Activated T-helper 17 cell treated with anti-CD3 and anti-CD28 coated beads, Interleukin-2, amount 50 U/mL, for 72 hours (primary cell): Measurements from ENCODE around the gene SH3BP5L. TPM values are rescaled to one million over a fixed set of nuclear protein-coding genes. Genes with fewer than 3 reads are reported as not detected.
"Not testable (repeated sequence)": the region's sequence is repeated elsewhere in the genome, so short reads cannot be mapped to it uniquely, and the experiment has no call there.

Source experiments
- ATAC-seq: fragments of 150-1000 bp; cut with Tn5 transposase; replicated peaks from 2 replicates; pipeline ENCODE4 v1.10.0; 2021; ENCODE audit warnings: mild to moderate bottlenecking, moderate library complexity
- H3K27ac Mint-ChIP-seq: one replicate; pipeline ENCODE4 v1.8.0; 2022; ENCODE audit warnings: mixed read lengths
- H3K27me3 Mint-ChIP-seq: one replicate; pipeline ENCODE4 v1.8.0; 2022; ENCODE audit warnings: mixed read lengths
- H3K36me3 Mint-ChIP-seq: one replicate; pipeline ENCODE4 v1.8.0; 2022; ENCODE audit warnings: low read depth, mild to moderate bottlenecking, mixed read lengths
- H3K4me1 Mint-ChIP-seq: one replicate; pipeline ENCODE4 v1.8.0; 2022; ENCODE audit warnings: mixed read lengths
- H3K4me3 Mint-ChIP-seq: one replicate; pipeline ENCODE4 v1.8.0; 2022; ENCODE audit warnings: mild to moderate bottlenecking, mixed read lengths
- H3K9me3 Mint-ChIP-seq: one replicate; pipeline ENCODE4 v1.8.0; 2022; ENCODE audit warnings: mixed read lengths
- total RNA-seq, 2 donors: library from RNA; stranded (reverse); gene quantifications; one replicate each; pipeline ENCODE4 v1.2.3, GENCODE V29; 2022

Gene SH3BP5L
- total RNA-seq, 2 donors from 2014 or later, result 21.0 to 25.6 TPM

DNA sequence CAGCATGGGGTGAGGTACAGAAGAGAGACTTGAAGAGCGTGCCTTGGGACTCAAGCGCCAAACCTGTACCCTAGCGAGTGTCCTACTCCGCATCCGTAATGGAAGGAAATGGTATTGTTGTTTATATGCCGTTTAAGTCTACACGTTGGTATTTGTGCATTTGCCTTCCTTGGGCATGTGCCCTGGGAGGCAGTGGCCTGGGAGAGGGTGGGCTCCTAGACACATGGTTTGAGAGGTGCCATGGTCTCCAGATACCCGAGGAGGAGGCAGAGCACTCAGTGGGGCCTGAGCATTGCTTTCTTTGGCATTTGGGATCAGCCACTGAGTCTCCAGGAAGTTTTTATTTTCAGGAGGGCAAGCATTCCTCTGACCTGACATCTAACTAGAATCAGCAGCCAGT lies 18.8 kb upstream of the SH3BP5L start:
- no peak overlapping the region for H3K4me3 Mint-ChIP-seq
- peaks cover 56% of the 10 kb centered on the region for H3K36me3 Mint-ChIP-seq
- H3K4me1 Mint-ChIP-seq, result peaks cover 15% of the 10 kb centered on the region
- no peak for ATAC-seq
- no peaks in the 10 kb centered on the region for H3K9me3 Mint-ChIP-seq
- H3K27ac Mint-ChIP-seq, result no peak overlapping the region
- no peaks in the 10 kb centered on the region for H3K27me3 Mint-ChIP-seq

DNA sequence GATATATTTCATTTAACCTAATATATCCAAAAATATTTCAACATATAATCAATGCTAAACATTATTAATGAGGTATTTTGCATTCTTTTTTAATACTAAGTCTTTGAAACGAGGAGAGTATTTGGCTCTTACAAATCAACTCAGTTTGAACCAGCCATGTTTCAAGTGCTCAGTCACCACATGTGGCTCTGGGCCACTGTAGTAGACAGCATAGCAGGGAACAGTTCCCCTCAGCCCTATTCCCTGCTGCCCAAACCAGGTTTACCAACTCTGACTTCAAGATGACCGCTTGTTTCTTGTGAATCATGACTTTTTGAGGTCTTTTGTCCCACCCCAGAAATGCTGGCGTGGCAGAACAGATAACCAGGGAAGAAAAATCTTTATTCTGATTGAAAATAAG lies 18.0 kb upstream of the SH3BP5L start:
- Mint-ChIP-seq H3K27me3 (no peaks in the 10 kb centered on the region), H3K27ac (no peak overlapping the region), H3K9me3 (no peaks in the 10 kb centered on the region), H3K4me3 (no peak overlapping the region), H3K4me1 (peaks cover 11% of the 10 kb centered on the region), H3K36me3 (peaks cover 51% of the 10 kb centered on the region)
- ATAC-seq, result no peak

DNA sequence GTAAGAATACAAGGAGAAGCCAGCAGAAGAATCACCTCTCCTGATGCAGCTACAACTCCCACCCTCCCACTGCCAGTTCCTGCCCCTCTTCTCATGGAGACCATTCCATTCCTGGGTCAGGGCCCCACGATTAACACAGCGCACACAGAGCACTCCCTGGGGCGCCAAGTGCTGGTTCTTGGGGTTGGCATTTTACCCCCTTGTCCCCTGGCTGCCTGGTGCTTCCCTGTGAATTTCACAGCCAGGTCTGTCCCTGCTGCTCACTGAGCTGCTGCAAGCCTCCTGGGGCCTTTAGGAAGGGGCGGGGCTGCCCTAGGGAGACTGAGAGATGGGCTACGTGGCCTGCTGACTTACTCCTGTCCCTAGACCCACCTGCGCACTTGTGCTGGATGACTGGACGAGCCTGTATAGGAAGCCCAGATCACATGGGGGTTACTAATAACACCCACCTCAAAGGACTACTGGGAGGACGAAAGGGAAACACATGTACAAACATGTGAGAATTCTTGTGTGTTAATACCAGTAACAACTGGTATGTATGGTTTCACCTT lies 17.1 kb upstream of the SH3BP5L start:
- Mint-ChIP-seq H3K27ac (peak overlapping the region; percentile 26), H3K9me3 (no peaks in the 10 kb centered on the region), H3K4me3 (no peak overlapping the region), H3K27me3 (no peaks in the 10 kb centered on the region), H3K4me1 (peaks cover 11% of the 10 kb centered on the region), H3K36me3 (peaks cover 46% of the 10 kb centered on the region)
- no peak for ATAC-seq

DNA sequence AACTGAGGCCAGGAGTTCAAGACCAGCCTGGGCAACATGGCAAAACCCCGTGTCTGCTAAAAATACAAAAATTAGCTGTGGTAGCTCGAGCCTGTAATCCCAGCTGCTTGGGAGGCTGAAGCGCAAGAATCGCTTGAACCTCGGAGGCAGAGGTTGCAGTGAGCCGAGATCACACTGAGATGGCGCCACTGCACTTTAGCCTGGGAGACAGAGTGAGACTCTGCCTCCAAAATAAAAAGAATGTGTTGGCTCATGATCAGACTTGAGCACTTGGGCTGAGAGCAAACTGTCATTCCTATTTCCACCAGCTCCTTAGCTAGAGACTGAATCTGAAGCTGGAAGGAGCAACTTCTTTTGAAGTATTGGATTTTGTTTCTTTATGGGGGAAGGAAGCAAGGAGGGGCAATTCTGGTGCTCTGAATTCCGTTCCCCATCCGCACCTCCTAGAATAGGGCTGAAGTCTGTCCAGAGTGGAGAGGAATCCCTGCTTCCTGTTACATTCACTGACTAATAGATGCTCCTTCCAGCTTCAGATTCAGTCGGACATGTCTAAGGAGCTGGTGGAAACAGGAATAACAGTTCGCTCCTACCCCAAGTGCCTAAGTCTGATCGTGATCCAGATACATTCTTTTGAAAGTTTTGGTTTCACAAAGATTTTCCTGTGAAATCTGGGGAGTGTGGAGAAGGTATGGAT lies 16.1 kb upstream of the SH3BP5L start:
- Mint-ChIP-seq H3K9me3 (no peaks in the 10 kb centered on the region), H3K27ac (peak overlapping the region; percentile 26), H3K4me1 (peaks cover 11% of the 10 kb centered on the region), H3K4me3 (peak overlapping the region; percentile 32), H3K36me3 (peaks cover 42% of the 10 kb centered on the region), H3K27me3 (no peaks in the 10 kb centered on the region)
- ATAC-seq, result no peak

- Mint-ChIP-seq H3K4me1 (peaks cover 11% of the 10 kb centered on the region), H3K27ac (no peak overlapping the region), H3K27me3 (no peaks in the 10 kb centered on the region), H3K9me3 (no peaks in the 10 kb centered on the region), H3K4me3 (peak overlapping the region; percentile 32), H3K36me3 (peaks cover 33% of the 10 kb centered on the region)
- no peak for ATAC-seq
These were observed 15.2 kb upstream of the SH3BP5L start for GRCh38 chr1:248840946-248841345.

DNA sequence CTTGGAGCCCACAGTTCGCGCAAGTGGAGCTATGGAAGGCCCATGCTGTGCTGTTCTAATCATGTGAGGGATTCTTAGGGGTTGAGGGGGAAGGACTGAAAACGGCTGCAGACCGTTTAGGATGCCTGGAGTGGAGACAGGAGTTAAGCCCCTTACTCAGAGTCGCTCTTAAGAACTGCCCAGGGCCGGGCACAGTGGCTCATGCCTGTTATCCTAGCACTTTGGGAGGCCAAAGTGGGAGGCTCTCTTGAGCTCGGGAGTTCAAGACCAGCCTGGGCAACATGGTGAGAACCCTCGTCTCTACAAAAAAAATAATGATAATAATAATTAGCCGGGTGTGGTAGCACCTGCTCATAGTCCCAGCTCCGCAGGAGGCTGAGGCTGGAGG lies 13.4 kb upstream of the SH3BP5L start:
- Mint-ChIP-seq H3K27me3 (no peaks in the 10 kb centered on the region), H3K9me3 (no peaks in the 10 kb centered on the region), H3K4me1 (peaks cover 11% of the 10 kb centered on the region), H3K27ac (peak overlapping the region; percentile 90), H3K4me3 (no peak overlapping the region), H3K36me3 (peaks cover 15% of the 10 kb centered on the region)
- no peak for ATAC-seq

DNA sequence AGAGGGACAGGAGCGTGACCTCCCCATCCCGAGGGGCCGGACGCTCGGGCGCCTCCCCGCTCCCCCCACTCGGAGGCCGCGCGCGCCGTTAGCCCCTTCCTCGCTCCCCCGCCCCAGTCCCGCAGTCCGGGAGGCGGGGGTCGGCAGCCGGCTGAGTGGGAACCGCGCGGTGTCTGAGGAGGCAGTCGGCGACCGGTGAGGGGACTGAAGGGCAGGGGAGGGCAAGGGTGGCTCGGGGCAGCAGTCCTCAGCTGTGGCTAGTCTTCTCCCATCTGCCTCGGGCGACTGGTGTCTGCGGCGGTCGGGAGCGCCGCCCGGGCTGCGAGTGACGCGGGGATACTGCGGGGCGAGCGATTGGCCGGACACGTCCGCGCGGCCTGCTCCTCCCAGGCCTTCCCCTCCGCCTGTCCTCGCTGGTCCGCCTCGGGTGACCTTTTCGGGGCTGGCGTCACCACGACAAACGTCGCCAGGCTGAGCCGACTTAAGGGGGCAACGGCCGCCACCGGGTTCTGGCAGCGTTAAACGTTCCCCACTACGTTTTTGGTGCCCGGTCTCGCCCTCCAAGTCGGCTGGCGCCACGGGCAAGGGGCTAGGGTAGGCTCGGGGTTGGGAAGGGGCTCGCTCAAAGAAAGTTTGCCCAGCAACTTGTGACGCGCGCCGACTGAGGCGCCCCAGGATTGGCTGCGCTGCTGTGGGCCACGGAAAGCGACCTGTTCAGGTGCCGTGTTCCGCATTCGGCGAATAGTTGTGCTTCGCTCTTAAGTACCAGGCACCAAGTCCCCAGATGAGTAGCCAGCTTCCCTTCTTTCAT lies 12.8 kb upstream of the SH3BP5L start:
- Mint-ChIP-seq H3K27me3 (no peaks in the 10 kb centered on the region), H3K4me3 (no peak overlapping the region), H3K27ac (peak overlapping the region; percentile 90), H3K4me1 (peaks cover 11% of the 10 kb centered on the region), H3K36me3 (peaks cover 9% of the 10 kb centered on the region), H3K9me3 (no peaks in the 10 kb centered on the region)
- peak; percentile 75 for ATAC-seq

DNA sequence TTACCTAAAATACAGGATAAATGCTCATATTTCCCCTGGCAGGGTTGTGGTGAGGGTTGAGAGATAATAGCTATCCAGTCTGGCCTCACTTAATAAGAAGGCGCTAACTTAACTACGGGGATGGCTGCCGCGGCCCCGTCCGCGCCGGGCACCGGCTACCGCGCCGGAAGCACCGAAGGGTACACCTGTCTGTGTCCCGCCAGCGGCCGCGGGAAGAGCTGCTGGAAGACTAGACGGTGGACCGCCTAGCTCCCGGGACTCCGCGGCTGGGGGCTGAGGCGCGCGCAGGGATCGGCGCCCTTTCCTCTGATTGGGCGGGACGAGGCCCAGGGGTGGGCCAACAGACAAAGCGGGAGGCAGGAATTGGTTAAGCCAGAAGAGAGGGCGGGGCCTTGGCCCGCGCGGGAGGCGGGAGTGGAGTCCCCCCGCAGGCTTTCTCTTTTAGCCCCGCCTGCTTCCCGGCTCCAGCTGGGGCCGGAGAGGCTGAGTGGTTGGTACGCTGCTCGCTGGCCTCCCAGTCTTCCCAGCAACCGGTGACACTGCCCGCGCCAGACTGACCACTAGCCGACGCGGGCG lies 12.2 kb upstream of the SH3BP5L start, which contains the start of gene ZNF672:
TSS of gene ZNF672 (plus strand) at position 444 of the 576 bp plus-strand sequence. CDS start 9,051 bp downstream, outside the sequence.
- Mint-ChIP-seq H3K27ac (peak within 1 kb of the TSS; percentile 90), H3K9me3 (no peaks in the 10 kb centered on the region), H3K27me3 (no peaks in the 10 kb centered on the region), H3K4me1 (peaks cover 11% of the 10 kb centered on the region), H3K36me3 (peaks cover 8% of the 10 kb centered on the region), H3K4me3 (no peak within 1 kb of the TSS)
- peak; percentile 86 for ATAC-seq

DNA sequence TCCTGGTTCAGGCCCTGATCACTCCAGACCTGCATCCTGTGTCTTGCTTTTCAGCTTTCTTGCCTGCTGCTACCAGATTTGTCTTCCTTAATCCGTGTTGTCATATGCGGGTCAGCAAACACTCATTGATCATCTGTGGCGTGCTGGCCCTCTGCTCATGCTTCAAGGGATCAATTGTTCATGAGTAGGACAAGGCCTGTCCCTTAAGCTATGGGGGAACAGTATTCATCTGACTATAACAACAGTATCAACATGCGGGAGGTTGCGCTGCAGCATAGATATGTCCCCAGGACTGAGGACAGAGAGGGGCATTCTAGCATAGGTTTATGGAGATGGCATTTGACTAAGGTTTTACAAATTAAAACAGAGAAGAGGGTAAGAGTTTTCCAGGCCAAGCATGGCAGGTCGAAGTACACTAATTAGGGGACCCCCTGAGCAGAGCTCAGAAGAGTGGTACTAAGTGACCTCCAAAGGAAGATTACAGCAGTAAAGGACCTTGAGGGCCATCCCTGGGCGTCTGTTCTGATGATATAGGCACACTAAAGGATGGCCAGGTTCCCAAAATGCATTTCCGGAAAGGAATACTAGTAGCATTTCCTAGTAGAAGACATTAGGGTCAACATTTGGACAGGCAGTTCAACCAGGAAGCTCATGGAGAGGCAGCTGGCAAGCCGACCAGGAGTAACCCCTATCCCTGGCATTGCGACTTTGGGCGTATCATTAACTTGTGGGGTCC lies 11.5 kb upstream of the SH3BP5L start:
- H3K36me3 Mint-ChIP-seq, result peaks cover 7% of the 10 kb centered on the region
- H3K4me3 Mint-ChIP-seq, result no peak overlapping the region
- no peak for ATAC-seq
- no peaks in the 10 kb centered on the region for H3K27me3 Mint-ChIP-seq
- no peak overlapping the region for H3K27ac Mint-ChIP-seq
- H3K4me1 Mint-ChIP-seq, result peaks cover 8% of the 10 kb centered on the region
- H3K9me3 Mint-ChIP-seq, result no peaks in the 10 kb centered on the region

- Mint-ChIP-seq H3K4me3 (no peak overlapping the region), H3K4me1 (no peaks in the 10 kb centered on the region), H3K27ac (no peak overlapping the region), H3K36me3 (peaks cover 4% of the 10 kb centered on the region), H3K9me3 (no peaks in the 10 kb centered on the region), H3K27me3 (no peaks in the 10 kb centered on the region)
- no peak for ATAC-seq
These were observed 8.7 kb upstream of the SH3BP5L start for GRCh38 chr1:248834343-248834940.

DNA sequence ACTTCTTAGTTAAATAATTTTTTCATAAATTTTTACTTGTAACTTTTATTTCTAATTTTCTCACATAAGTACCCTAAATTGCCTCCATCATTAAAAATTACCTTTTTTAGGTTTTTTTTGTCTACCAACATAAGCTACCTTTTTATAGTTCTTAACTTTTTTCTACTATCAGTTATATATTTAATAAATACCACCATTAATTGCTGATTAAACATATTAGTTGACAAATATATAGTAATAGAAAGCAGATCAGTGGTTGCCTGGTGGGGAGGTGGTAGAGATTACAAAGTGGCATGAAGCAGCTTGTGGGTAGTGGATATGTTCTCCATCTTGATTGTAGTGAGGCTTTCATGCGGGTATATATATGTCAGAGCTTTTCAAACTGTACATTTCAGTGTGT lies 6.1 kb upstream of the SH3BP5L start:
- Mint-ChIP-seq H3K27me3 (no peaks in the 10 kb centered on the region), H3K27ac (no peak overlapping the region), H3K4me3 (no peak overlapping the region), H3K4me1 (peaks cover 7% of the 10 kb centered on the region), H3K36me3 (no peaks in the 10 kb centered on the region), H3K9me3 (peaks cover 1% of the 10 kb centered on the region)
- ATAC-seq, result no peak

DNA sequence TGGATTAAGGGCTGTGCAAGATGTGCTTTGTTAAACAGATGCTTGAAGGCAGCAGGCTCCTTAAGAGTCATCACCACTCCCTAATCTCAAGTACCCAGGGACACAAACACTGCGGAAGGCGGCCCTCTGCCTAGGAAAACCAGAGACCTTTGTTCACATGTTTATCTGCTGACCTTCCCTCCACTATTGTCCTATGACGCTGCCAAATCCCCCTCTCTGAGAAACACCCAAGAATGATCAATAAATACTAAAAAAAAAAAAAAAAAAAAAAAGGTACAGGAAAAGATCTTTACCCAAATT lies 5.0 kb upstream of the SH3BP5L start:
- H3K27ac Mint-ChIP-seq, result not testable (repeated sequence)
- H3K4me1 Mint-ChIP-seq, result peaks cover 11% of the 10 kb centered on the region

DNA sequence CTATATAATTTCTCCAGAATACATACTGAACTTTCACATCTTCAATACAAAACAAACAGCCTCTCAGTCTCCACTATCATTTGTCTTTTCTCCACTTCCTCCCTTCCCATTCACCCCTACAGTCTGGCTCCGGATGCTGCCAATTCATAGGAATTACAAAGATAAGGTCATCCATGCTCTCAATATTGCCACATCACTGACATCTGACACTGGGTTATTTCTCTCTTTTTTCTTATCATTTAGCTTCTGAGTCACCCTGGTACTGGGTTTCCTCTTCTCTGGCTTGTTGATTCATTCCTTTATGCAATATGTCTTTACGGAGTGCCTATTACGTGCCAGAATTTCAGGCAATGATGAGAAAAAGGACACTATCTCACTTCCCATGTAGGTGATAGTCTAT lies 3.1 kb upstream of the SH3BP5L start:
- H3K4me3 Mint-ChIP-seq, result peak overlapping the region; percentile 14
- H3K27ac Mint-ChIP-seq, result peak overlapping the region; percentile 95
- ATAC-seq, result no peak
- peaks cover 27% of the 10 kb centered on the region for H3K36me3 Mint-ChIP-seq
- peaks cover 4% of the 10 kb centered on the region for H3K9me3 Mint-ChIP-seq
- no peaks in the 10 kb centered on the region for H3K27me3 Mint-ChIP-seq
- H3K4me1 Mint-ChIP-seq, result peaks cover 22% of the 10 kb centered on the region

More for the DNA sequence above, 5.0 kb upstream of the SH3BP5L start:
- not testable (repeated sequence) for ATAC-seq, H3K27me3 Mint-ChIP-seq, H3K9me3 Mint-ChIP-seq, H3K4me3 Mint-ChIP-seq
- peaks cover 11% of the 10 kb centered on the region for H3K36me3 Mint-ChIP-seq

GRCh38 chr1:248825573-248825908 lies 174 bp downstream of the SH3BP5L start:
- H3K27me3 Mint-ChIP-seq, result no peaks in the 10 kb centered on the region
- H3K4me3 Mint-ChIP-seq, result peak overlapping the region; percentile 82
- peak overlapping the region; percentile 95 for H3K27ac Mint-ChIP-seq
- H3K9me3 Mint-ChIP-seq, result peaks cover 4% of the 10 kb centered on the region
- peak; percentile 4 for ATAC-seq
- peaks cover 60% of the 10 kb centered on the region for H3K36me3 Mint-ChIP-seq
- peaks cover 37% of the 10 kb centered on the region for H3K4me1 Mint-ChIP-seq
